HepG2 (cell line): ENCODE measurements around the gene SMYD2. TPM values are rescaled to one million over a fixed set of nuclear protein-coding genes. Genes with fewer than 3 reads are reported as not detected.

Source experiments
- BCLAF1 ChIP-seq: fragments of 450-650 bp; IDR thresholded peaks from 2 replicates; pipeline ENCODE4 v1.6.1; 2017; ENCODE audit warnings: mild to moderate bottlenecking
- EZH2 ChIP-seq: conservative IDR thresholded peaks from 2 replicates; pipeline ENCODE4 v1.6.1; 2012; ENCODE audit warnings: mild to moderate bottlenecking, low read depth, low read length, moderate library complexity
- GFI1 ChIP-seq: sonication (generic); formaldehyde crosslinking; IDR thresholded peaks from 2 replicates; pipeline ENCODE4 v1.5.0; 2020; ENCODE audit warnings: missing genetic modification reagents, mild to moderate bottlenecking, borderline replicate concordance
- HHEX ChIP-seq: IDR thresholded peaks from 2 replicates; pipeline ENCODE4 v1.6.1; 2016; ENCODE audit warnings: control low read depth
- ISX ChIP-seq: sonication (generic); formaldehyde crosslinking; conservative IDR thresholded peaks from 2 replicates; pipeline ENCODE4 v1.5.0; 2020; ENCODE audit warnings: missing genetic modification reagents
- PHB2 ChIP-seq: fragments of 450-650 bp; IDR thresholded peaks from 2 replicates; pipeline ENCODE4 v1.6.1; 2018; ENCODE audit not compliant: partially characterized antibody
- POGZ ChIP-seq: sonication (generic); formaldehyde crosslinking; IDR thresholded peaks from 2 replicates; pipeline ENCODE4 v1.4.0; 2020; ENCODE audit warnings: mild to moderate bottlenecking, missing genetic modification reagents
- RBM22 ChIP-seq: fragments of 200-400 bp; formaldehyde crosslinking; optimal IDR thresholded peaks from 2 replicates; pipeline ENCODE3; 2017; ENCODE audit warnings: mild to moderate bottlenecking, low read length, moderate library complexity
- RFX3 ChIP-seq: IDR thresholded peaks from 2 replicates; pipeline ENCODE4 v1.6.1; 2016; ENCODE audit warnings: missing biosample characterization, missing genetic modification reagents
- SYNCRIP ChIP-seq: fragments of 200-400 bp; formaldehyde crosslinking; IDR thresholded peaks from 2 replicates; pipeline ENCODE4 v1.6.1; 2018; ENCODE audit warnings: mild to moderate bottlenecking, low read depth, low read length; ENCODE audit not compliant: insufficient read depth
- ZNF142 ChIP-seq: sonication (generic); formaldehyde crosslinking; IDR thresholded peaks from 2 replicates; pipeline ENCODE4 v1.4.0; 2020; ENCODE audit warnings: missing genetic modification reagents
- ZNF205 ChIP-seq: IDR thresholded peaks from 2 replicates; pipeline ENCODE4 v1.6.1; 2018; ENCODE audit warnings: missing biosample characterization, missing genetic modification reagents
- ZNF552 ChIP-seq: sonication (generic); formaldehyde crosslinking; IDR thresholded peaks from 2 replicates; pipeline ENCODE4 v1.9.0; 2022; ENCODE audit warnings: missing genetic modification reagents, mild to moderate bottlenecking, borderline replicate concordance
- ZNF619 ChIP-seq: sonication (generic); formaldehyde crosslinking; IDR thresholded peaks from 2 replicates; pipeline ENCODE4 v1.4.0; 2020; ENCODE audit warnings: mild to moderate bottlenecking, missing genetic modification reagents
- polyA plus RNA-seq, 8 experiments: library from polyadenylated mRNA; depleted of rRNA in 3 of 8; stranded (reverse) in 7 of 8; unstranded in 1 of 8; fragments of >200 nt; fragmentation: Illumina TruSeq in 4 of 8; extraction: Trizol in 4 of 8; gene quantifications; 2 replicates each; pipeline versions ENCODE4 v1.2.1 to v1.2.3, GENCODE V29; 2011 to 2016; ENCODE audit warnings: low read depth in 4 of 8, missing spikeins in 1 of 8, mixed read lengths in 1 of 8; ENCODE audit not compliant: insufficient read depth in 1 of 8
- total RNA-seq, 5 experiments: library from RNA; depleted of rRNA; stranded (reverse); fragments of >200 nt; fragmentation: Illumina TruSeq; extraction: Trizol; gene quantifications; 2 replicates each; pipeline ENCODE4 v1.2.3, GENCODE V29; 2016; ENCODE audit warnings: low read depth in 1 of 5
- TF ChIP-seq, protein P1 (sequence below): sonication (generic); formaldehyde crosslinking; IDR thresholded peaks from 2 replicates; pipeline ENCODE4 v1.4.0; 2020; ENCODE audit warnings: mild to moderate bottlenecking, missing genetic modification reagents
- TF ChIP-seq, protein P2 (sequence below): sonication (generic); formaldehyde crosslinking; IDR thresholded peaks from 2 replicates; pipeline ENCODE4 v1.4.0; 2020; ENCODE audit warnings: missing genetic modification reagents
- TF ChIP-seq, protein P3 (sequence below): sonication (generic); formaldehyde crosslinking; IDR thresholded peaks from 2 replicates; pipeline ENCODE4 v1.5.1; 2020; ENCODE audit warnings: mild to moderate bottlenecking, moderate library complexity, missing genetic modification reagents

Gene SMYD2
- total and polyA plus RNA-seq, 2 of the 13 experiments (the other 11 are each of a cell fraction or from before 2014, with no cell fraction given) = 72.7 to 139 TPM

- TF ChIP-seq, protein P1, sequence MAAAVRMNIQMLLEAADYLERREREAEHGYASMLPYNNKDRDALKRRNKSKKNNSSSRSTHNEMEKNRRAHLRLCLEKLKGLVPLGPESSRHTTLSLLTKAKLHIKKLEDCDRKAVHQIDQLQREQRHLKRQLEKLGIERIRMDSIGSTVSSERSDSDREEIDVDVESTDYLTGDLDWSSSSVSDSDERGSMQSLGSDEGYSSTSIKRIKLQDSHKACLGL = no peak
- TF ChIP-seq, protein P2, sequence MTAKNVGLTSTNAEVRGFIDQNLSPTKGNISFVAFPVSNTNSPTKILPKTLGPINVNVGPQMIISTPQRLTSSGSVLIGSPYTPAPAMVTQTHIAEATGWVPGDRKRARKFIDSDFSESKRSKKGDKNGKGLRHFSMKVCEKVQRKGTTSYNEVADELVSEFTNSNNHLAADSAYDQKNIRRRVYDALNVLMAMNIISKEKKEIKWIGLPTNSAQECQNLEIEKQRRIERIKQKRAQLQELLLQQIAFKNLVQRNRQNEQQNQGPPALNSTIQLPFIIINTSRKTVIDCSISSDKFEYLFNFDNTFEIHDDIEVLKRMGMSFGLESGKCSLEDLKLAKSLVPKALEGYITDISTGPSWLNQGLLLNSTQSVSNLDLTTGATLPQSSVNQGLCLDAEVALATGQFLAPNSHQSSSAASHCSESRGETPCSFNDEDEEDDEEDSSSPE (CRISPR knock-in tag) = no peak
- TF ChIP-seq ISX (CRISPR knock-in tag) (no peak), POGZ (CRISPR knock-in tag) (no peak), RFX3 (no peak), ZNF142 (CRISPR knock-in tag) (no peak), BCLAF1 (no peak), SYNCRIP (no peak), EZH2 (no peak), RBM22 (no peak), PHB2 (no peak), GFI1 (CRISPR knock-in tag) (no peak), ZNF205 (CRISPR knock-in tag) (0 out of 2 replicates have a peak, but pooled peaks have one; percentile 27), ZNF619 (CRISPR knock-in tag) (no peak), HHEX (CRISPR knock-in tag) (no peak), ZNF552 (no peak)
- TF ChIP-seq, protein P3, sequence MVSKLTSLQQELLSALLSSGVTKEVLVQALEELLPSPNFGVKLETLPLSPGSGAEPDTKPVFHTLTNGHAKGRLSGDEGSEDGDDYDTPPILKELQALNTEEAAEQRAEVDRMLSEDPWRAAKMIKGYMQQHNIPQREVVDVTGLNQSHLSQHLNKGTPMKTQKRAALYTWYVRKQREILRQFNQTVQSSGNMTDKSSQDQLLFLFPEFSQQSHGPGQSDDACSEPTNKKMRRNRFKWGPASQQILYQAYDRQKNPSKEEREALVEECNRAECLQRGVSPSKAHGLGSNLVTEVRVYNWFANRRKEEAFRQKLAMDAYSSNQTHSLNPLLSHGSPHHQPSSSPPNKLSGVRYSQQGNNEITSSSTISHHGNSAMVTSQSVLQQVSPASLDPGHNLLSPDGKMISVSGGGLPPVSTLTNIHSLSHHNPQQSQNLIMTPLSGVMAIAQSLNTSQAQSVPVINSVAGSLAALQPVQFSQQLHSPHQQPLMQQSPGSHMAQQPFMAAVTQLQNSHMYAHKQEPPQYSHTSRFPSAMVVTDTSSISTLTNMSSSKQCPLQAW (CRISPR knock-in tag) = 0 out of 2 replicates have a peak, but pooled peaks have one; percentile 30
Observed at GRCh38 chr1:214261206-214262123, 19.5 kb upstream of the SMYD2 start (continued).
